H1 (cell line): ENCODE results near the gene TMEM38A. TPM values are rescaled to one million over a fixed set of nuclear protein-coding genes. Genes with fewer than 3 reads are reported as not detected.
"Not testable (repeated sequence)": the region's sequence is repeated elsewhere in the genome, so short reads cannot be mapped to it uniquely, and the experiment has no call there.

Experiments used
- CTCF ChIA-PET: fragments of 300-600 bp; sonication (Branson Sonifier 250); formaldehyde crosslinking; loops from one replicate; lab custom pipeline; 2021; ENCODE audit not compliant: partially characterized antibody; lab: Charles Lee
- POLR2A ChIA-PET: fragments of 300-600 bp; sonication (Branson Sonifier 250); formaldehyde crosslinking; loops from one replicate; lab custom pipeline; 2021; ENCODE audit warnings: inconsistent platforms; ENCODE audit not compliant: partially characterized antibody; lab: Charles Lee
- DNase-seq, 2 experiments: peaks; one replicate each; pipeline versions ENCODE4 v3.0.0 to v3.0.0-alpha.2; 2010 to 2022; ENCODE audit warnings: low spot score in 2 of 2, low read depth in 1 of 2, mixed read lengths in 1 of 2
- FAIRE-seq: peaks from 2 replicates; lab custom pipeline; 2011; peaks lifted over from hg19 to GRCh38; lab: Jason Lieb, UNC
- H2AFZ ChIP-seq: 2 replicates; pipeline ENCODE4 v1.8.1; 2012; ENCODE audit warnings: low read length, inconsistent platforms
- H2AK5ac ChIP-seq: 2 replicates; pipeline ENCODE4 v1.6.1; 2013; ENCODE audit warnings: low read depth, low read length
- H2BK120ac ChIP-seq: replicated peaks from 2 replicates; pipeline ENCODE3; 2013; ENCODE audit warnings: low read depth, low read length, inconsistent platforms
- H2BK12ac ChIP-seq: 2 replicates; pipeline ENCODE4 v1.6.1; 2013; ENCODE audit warnings: low read depth, low read length
- H2BK15ac ChIP-seq: 2 replicates; pipeline ENCODE4 v1.6.1; 2013; ENCODE audit warnings: low read length
- H2BK20ac ChIP-seq: 2 replicates; pipeline ENCODE4 v1.6.1; 2013; ENCODE audit warnings: low read length
- H2BK5ac ChIP-seq: 2 replicates; pipeline ENCODE4 v1.6.1; 2013; ENCODE audit warnings: low read depth, low read length
- H3K14ac ChIP-seq: 2 replicates; pipeline ENCODE4 v1.6.1; 2013; ENCODE audit warnings: inconsistent platforms; ENCODE audit not compliant: insufficient read length
- H3K18ac ChIP-seq: 2 replicates; pipeline ENCODE4 v1.6.1; 2013; ENCODE audit warnings: low read length; ENCODE audit errors: extremely low read depth
- H3K23ac ChIP-seq: 2 replicates; pipeline ENCODE4 v1.6.1; 2013; ENCODE audit warnings: inconsistent platforms; ENCODE audit not compliant: insufficient read length
- H3K23me2 ChIP-seq: 2 replicates; pipeline ENCODE4 v1.6.1; 2013; ENCODE audit warnings: low read depth, low read length
- H3K27ac ChIP-seq: 2 replicates; pipeline ENCODE4 v1.6.1; 2011; ENCODE audit warnings: low read depth, low read length, inconsistent platforms
- H3K27me3 ChIP-seq, 4 experiments: replicated peaks in 1 of 4; 1 replicate in 1 of 4; 2 replicates in 3 of 4; pipeline versions ENCODE4 v1.6.1 to v1.8.1; 2011 to 2013; ENCODE audit warnings: low read length in 3 of 4, mild to moderate bottlenecking in 3 of 4, inconsistent platforms in 2 of 4, mixed read lengths in 2 of 4, moderate library complexity in 1 of 4; ENCODE audit not compliant: control insufficient read depth in 3 of 4, insufficient read depth in 3 of 4; ENCODE audit errors: extremely low read depth in 1 of 4
- H3K36me3 ChIP-seq, 4 experiments: 2 replicates each; pipeline versions ENCODE4 v1.6.1 to v1.8.1; 2011 to 2013; ENCODE audit warnings: mild to moderate bottlenecking in 4 of 4, low read length in 3 of 4, moderate library complexity in 2 of 4, control low read depth in 1 of 4, inconsistent platforms in 1 of 4; ENCODE audit not compliant: insufficient read depth in 4 of 4, control insufficient read depth in 2 of 4
- H3K4ac ChIP-seq: replicated peaks from 2 replicates; pipeline ENCODE3; 2013; ENCODE audit warnings: low read length, low read depth, mixed read lengths, inconsistent platforms; ENCODE audit not compliant: insufficient read length
- H3K4me1 ChIP-seq, 4 experiments: replicated peaks in 1 of 4; 1 replicate in 1 of 4; 2 replicates in 3 of 4; pipeline versions ENCODE4 v1.6.1 to v1.8.1; 2011 to 2013; ENCODE audit warnings: low read length in 3 of 4, inconsistent platforms in 2 of 4, mixed read lengths in 1 of 4; ENCODE audit not compliant: insufficient read depth in 4 of 4, control insufficient read depth in 3 of 4
- H3K4me2 ChIP-seq, 2 experiments: 2 replicates each; pipeline versions ENCODE4 v1.6.1 to v1.8.1; 2011 to 2013; ENCODE audit warnings: low read depth in 2 of 2, low read length in 2 of 2, control low read depth in 1 of 2, inconsistent platforms in 1 of 2, mild to moderate bottlenecking in 1 of 2; ENCODE audit not compliant: insufficient read depth in 1 of 2
- H3K4me3 ChIP-seq, 4 experiments: fragments of 200-600, 300-600 bp in 1 of 4; sonication (generic), shearing (Covaris generic), sonication (Bioruptor Twin) in 1 of 4; 2 replicates each; pipeline versions ENCODE4 v1.5.1 to v1.8.1; 2011 to 2016; ENCODE audit warnings: low read length in 4 of 4, low read depth in 3 of 4, control low read depth in 2 of 4, inconsistent platforms in 2 of 4, mild to moderate bottlenecking in 2 of 4, mixed read lengths in 1 of 4, moderate library complexity in 1 of 4; ENCODE audit not compliant: insufficient read depth in 2 of 4; ENCODE audit errors: extremely low read depth in 1 of 4
- H3K56ac ChIP-seq: replicated peaks from 2 replicates; pipeline ENCODE3; 2013; ENCODE audit warnings: low read depth, mild to moderate bottlenecking, mixed read lengths, low read length, inconsistent platforms; ENCODE audit not compliant: insufficient read length
- H3K79me1 ChIP-seq: 2 replicates; pipeline ENCODE4 v1.6.1; 2013; ENCODE audit warnings: low read depth, low read length, control low read depth
- H3K79me2 ChIP-seq, 2 experiments: 2 replicates each; pipeline versions ENCODE4 v1.6.1 to v1.8.1; 2012 to 2013; ENCODE audit warnings: low read length in 2 of 2, mild to moderate bottlenecking in 2 of 2, inconsistent platforms in 1 of 2; ENCODE audit not compliant: insufficient read depth in 2 of 2, control insufficient read depth in 1 of 2
- H3K9ac ChIP-seq, 4 experiments: replicated peaks in 1 of 4; 1 replicate in 1 of 4; 2 replicates in 3 of 4; pipeline versions ENCODE4 v1.6.1 to v1.8.1; 2011 to 2013; ENCODE audit warnings: low read depth in 3 of 4, low read length in 3 of 4, control low read depth in 2 of 4, mild to moderate bottlenecking in 2 of 4, moderate library complexity in 2 of 4, inconsistent platforms in 1 of 4; ENCODE audit errors: extremely low read depth in 1 of 4
- H3K9me3 ChIP-seq, 2 experiments: 2 replicates each; pipeline versions ENCODE4 v1.6.1 to v1.8.1; 2012 to 2013; ENCODE audit warnings: mild to moderate bottlenecking in 2 of 2, moderate library complexity in 2 of 2, control low read depth in 1 of 2, inconsistent platforms in 1 of 2, low read depth in 1 of 2, low read length in 1 of 2, mixed read lengths in 1 of 2; ENCODE audit not compliant: insufficient read depth in 2 of 2
- H4K20me1 ChIP-seq, 2 experiments: replicated peaks in 1 of 2; 2 replicates each; pipeline versions ENCODE3 to v1.8.1; 2011 to 2013; ENCODE audit warnings: inconsistent platforms in 2 of 2, low read length in 2 of 2, mild to moderate bottlenecking in 1 of 2; ENCODE audit not compliant: insufficient read depth in 2 of 2, control insufficient read depth in 1 of 2
- H4K5ac ChIP-seq: 2 replicates; pipeline ENCODE4 v1.6.1; 2013; ENCODE audit warnings: low read length, low read depth, mixed read lengths, inconsistent platforms; ENCODE audit not compliant: insufficient read length
- H4K8ac ChIP-seq: 2 replicates; pipeline ENCODE4 v1.8.0; 2013; ENCODE audit warnings: mild to moderate bottlenecking, moderate library complexity, low read length, inconsistent platforms; ENCODE audit not compliant: insufficient read depth; ENCODE audit errors: extremely low read depth
- H4K91ac ChIP-seq: replicated peaks from 2 replicates; pipeline ENCODE3; 2013; ENCODE audit warnings: low read length, mixed read lengths, inconsistent platforms; ENCODE audit not compliant: insufficient read length
- WGBS, 2 experiments: shearing (Covaris generic) in 1 of 2; methylation state at CpG; one replicate each; pipeline versions ENCODE4 v1.1.6 to v1.1.7; 2013 to 2015; ENCODE audit warnings: low lambda C conversion rate in 2 of 2, mixed read lengths in 2 of 2, inconsistent platforms in 1 of 2, low coverage in 1 of 2, missing lambda C conversion rate in 1 of 2; ENCODE audit not compliant: insufficient replicate concordance in 2 of 2, insufficient coverage in 1 of 2, insufficient read length in 1 of 2; ENCODE audit errors: extremely low coverage in 1 of 2, missing lambda C conversion rate in 1 of 2; 5-methylcytosine and 5-hydroxymethylcytosine counted together
- polyA plus RNA-seq, 7 experiments: library from polyadenylated mRNA; depleted of rRNA in 3 of 7; stranded (reverse) in 5 of 7; unstranded in 2 of 7; fragments of >200 nt in 5 of 7; fragments of 200-250 nt in 2 of 7; gene quantifications; 1 replicate in 5 of 7; 2 replicates in 1 of 7; 4 replicates in 1 of 7; pipeline versions ENCODE4 v1.2.1 to v1.2.3, GENCODE V29; 2011 to 2013; ENCODE audit warnings: missing spikeins in 2 of 7, mixed read lengths in 2 of 7
- total RNA-seq: library from RNA; stranded (reverse); fragmentation: NEBNext Ultra II Directional; extraction: Animal tissue kit (Norgen Biotek cat#: 25700); gene quantifications from 2 replicates; pipeline ENCODE4 v1.2.1, GENCODE V29; 2021

TMEM38A gene
- total and polyA plus RNA-seq, 2 of the 8 experiments (the other 6 are each of a cell fraction or from before 2014, with no cell fraction given) = 8.9 to 9.2 TPM

DNA sequence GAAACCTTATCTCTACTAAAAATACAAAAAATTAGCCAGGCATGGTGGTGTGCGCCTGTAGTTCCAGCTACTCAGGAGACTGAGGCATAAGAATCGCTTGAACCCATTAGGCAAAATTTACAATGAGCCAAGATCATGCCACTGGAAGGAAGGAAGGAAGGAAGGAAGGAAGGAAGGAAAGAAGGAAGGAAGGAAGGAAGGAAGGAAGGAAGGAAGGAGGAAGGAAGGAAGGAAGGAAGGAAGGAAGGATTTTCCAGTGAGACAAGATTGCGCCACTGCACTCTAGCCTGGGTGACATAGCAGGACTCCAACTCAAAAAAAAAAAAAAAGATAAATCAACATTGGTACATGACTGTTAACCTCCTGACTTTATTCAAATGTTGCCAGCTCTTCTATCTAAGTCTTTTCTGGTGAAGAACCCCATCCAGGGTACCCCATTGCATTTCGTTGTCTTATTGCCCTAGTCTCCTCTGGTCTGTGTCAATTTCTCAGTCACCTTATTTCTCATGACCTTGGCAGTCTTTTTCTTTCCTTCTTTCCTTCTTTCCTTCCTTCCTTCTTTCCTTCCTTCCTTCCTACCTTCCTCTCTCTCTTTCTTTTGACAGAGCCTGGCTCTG, 74.8 kb downstream of the TMEM38A start:
- 0 out of 2 replicates have a peak overlapping the region, but pooled peaks have one; percentile 61 for H2BK15ac ChIP-seq
- H3K56ac ChIP-seq, FAIRE-seq, H3K36me3 ChIP-seq, H3K9ac ChIP-seq, H3K27ac ChIP-seq, H3K18ac ChIP-seq, H4K20me1 ChIP-seq, H4K8ac ChIP-seq, H3K4ac ChIP-seq, DNase-seq, H3K23me2 ChIP-seq, H3K4me3 ChIP-seq, H2BK5ac ChIP-seq, H3K23ac ChIP-seq, H2BK12ac ChIP-seq, H3K4me2 ChIP-seq, H2BK120ac ChIP-seq, H3K4me1 ChIP-seq, H2AK5ac ChIP-seq, H2BK20ac ChIP-seq, H3K79me1 ChIP-seq, H3K14ac ChIP-seq, H3K27me3 ChIP-seq, H3K9me3 ChIP-seq, H3K79me2 ChIP-seq, H2AFZ ChIP-seq, H4K91ac ChIP-seq, H4K5ac ChIP-seq: not testable (repeated sequence)
- ChIA-PET CTCF (interaction anchor here (0.6 to 1.4 kb wide), 4 partner anchors 16 to 281 kb away, joined by 3 to 4 read pairs (median 4); partner anchors contain the start of gene NWD1), POLR2A (interaction anchor here (0.6 kb wide), 1 partner anchor 480 kb away, joined by 3 read pairs; no protein-coding TSS in a partner anchor)
- 98% methylated on average over 3 of the region's 4 CpGs; no CpG with 5 or more reads in 1 of the 2 experiments for WGBS, 2 experiments
